HTR-8/SVneo (cell line): ENCODE results near the gene HAS3.
"Not testable (repeated sequence)": the region's sequence is repeated elsewhere in the genome, so short reads cannot be mapped to it uniquely, and the experiment has no call there.

ENCODE experiments used
- DNase-seq: peaks from one replicate; pipeline ENCODE4 v3.0.0; 2011; ENCODE audit warnings: low spot score, mixed read lengths; ENCODE audit not compliant: insufficient read length
- FAIRE-seq: peaks from 2 replicates; lab custom pipeline; 2011; peaks lifted over from hg19 to GRCh38; lab: Jason Lieb, UNC

Gene HAS3

DNA sequence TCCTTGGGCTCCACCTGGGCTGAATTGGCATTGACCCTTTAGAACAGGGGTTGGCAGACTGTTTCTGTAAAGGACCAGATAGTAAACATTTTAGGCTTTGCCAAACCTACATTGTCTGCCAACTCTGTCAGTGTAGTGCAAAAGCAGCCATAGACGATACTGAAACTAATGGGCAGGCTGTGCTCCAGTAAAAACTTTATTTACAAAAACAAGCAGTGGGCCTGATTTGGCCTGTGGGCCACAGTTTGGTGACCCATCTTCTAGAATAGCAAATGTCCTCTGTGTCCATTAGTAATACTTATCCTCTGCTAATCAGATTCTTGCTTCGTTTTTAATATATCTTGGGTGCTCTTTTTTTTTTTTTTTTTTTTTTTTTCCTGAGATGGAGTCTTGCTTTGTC, 33.2 kb downstream of the HAS3 start:
- FAIRE-seq: no peak
- no peak for DNase-seq

DNA sequence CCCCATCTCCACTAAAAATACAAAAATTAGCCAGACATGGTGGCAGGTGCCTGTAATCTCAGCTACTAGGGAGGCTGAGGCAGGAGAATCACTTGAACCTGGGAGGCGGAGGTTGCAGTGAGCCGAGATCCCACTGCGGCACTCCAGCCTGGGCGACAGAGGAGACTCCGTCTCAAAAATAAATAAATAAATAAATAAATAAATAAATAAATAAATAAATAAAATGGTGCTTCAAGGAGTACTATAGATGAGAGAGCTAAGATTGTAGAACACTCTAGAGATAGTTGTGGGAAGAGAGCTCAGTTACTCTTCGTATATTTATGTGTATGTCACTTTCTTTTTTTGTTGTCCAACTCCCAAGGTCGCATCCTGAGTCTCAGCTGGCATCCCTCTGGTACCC, 34.0 kb downstream of the HAS3 start:
- FAIRE-seq: not testable (repeated sequence)

DNA sequence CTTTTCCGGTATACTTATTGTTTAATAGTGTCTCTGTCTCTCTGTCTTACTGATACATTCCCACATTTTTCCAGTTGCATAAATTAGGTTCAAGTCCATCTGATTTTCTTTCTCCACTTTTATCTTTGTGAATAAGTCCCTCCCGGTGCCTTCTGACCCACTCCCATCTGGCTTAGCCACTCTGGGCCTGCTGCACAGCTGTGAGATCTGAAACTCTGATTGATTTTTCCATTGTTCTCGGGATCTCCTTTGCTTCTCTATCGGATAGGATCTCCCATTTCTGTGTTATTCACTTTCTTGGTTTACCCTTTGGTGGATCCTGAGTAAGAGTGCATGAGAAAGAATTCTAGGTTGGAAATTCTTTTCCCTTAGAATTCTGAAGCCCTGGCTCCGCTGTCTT, 35.6 kb downstream of the HAS3 start:
- FAIRE-seq: no peak

More for the DNA sequence above, 34.0 kb downstream of the HAS3 start:
- not testable (repeated sequence) for DNase-seq

DNA sequence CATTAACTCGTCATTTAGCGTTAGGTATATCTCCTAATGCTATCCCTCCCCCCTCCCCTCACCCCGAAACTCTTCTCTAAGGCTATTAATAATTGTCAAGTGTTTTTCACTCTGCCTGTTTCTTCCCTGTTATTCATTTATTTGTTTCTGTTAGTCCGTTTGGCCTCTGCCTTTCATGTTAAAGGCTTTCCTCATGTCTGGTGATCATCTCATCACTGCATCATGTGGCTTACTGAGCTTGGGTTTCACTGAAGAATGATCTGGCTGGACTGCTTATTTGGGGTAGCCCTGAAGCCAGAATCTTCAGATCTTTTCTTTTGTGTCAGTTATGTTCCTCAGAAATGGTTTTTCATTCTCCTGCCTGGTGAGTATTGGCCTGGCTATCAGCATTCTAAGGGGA, 36.5 kb downstream of the HAS3 start:
- DNase-seq (no peak), FAIRE-seq (no peak)

More for the DNA sequence above, 35.6 kb downstream of the HAS3 start:
- no peak for DNase-seq

DNA sequence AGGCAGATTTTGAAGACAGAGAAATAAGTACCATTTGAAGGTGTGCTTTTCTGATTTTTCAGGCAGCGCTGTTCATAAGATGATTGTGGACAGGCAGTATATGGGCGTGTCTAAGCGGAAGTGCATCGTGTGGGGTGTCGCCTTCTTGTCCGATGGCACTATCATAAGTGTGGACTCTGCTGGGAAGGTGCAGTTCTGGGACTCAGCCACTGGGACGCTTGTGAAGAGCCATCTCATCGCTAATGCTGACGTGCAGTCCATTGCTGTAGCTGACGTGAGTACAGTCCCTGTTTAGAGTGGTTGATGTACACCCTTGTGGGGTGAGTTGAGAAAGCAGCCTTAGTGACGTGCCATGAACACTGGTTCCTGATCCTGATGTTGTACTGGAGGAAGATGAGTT, 37.7 kb downstream of the HAS3 start:
- no peak for DNase-seq
- peak; percentile 67 for FAIRE-seq

DNA sequence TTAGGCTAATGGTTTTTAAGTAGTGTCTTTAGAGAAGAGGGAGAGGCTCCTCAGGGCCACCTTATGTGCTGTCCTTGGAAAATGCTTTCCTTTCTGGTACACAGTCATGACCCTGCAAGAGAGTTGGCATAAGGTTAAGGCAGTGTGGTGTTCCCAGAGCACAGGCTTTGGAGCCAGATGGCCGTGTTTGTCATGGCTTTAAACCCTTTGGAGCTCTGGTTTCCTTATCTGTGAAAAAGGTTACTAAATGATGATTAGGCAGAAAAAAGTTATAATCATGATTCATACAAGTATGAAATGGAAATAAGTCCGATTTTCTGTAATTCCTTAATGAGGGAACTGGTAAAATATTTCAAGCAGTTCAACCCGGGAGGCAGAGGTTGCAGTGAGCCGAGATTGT, 40.2 kb downstream of the HAS3 start:
- no peak for FAIRE-seq
- no peak for DNase-seq

DNA sequence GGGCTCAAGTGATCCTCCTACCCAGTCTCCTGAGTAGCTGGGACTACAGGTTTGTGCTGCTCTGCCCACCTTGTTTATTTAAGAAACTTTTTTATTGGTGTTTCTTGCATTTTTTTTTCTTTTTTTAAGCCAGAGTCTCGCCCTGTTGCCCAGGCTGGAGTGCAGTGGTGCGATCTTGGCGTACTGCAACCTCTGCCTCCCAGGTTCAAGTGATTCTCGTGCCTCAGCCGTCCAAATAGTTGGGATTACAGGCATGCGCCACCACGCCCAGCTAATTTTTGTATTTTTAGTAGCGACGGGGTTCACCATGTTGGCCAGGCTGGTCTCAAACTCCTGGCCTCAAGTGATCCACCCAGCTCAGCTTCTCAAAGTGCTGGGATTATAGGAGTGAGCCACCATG, 44.2 kb downstream of the HAS3 start:
- not testable (repeated sequence) for FAIRE-seq, DNase-seq

DNA sequence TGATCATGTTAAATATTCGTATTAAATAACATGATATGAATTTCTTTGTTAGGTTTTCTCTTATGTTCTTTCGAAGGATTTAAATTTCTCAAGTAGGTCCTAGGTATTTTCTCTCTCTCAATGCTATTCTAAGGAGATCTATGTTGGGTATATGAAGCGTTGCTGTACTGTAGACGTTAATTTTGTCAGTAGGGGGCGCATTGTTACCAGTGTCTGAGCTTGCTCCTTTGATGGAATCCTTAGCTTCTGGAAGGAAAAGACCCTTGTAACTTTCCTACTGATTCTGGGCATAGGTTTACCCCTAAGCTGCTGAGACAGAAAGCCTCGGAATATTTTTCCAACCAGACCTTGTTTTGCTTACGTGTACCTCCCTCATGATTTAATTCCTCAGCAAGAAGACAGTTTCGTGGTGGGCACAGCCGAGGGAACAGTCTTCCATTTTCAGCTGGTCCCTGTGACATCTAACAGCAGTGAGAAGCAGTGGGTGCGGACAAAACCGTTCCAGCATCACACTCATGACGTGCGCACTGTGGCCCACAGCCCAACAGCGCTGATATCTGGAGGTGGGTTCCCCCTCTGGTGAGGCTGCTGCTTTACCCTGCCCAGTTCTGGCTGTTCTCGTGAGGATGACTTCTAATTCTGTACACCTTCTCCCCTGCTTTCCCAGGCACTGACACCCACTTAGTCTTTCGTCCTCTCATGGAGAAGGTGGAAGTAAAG, 44.9 kb downstream of the HAS3 start:
- DNase-seq: peak; percentile 76

DNA sequence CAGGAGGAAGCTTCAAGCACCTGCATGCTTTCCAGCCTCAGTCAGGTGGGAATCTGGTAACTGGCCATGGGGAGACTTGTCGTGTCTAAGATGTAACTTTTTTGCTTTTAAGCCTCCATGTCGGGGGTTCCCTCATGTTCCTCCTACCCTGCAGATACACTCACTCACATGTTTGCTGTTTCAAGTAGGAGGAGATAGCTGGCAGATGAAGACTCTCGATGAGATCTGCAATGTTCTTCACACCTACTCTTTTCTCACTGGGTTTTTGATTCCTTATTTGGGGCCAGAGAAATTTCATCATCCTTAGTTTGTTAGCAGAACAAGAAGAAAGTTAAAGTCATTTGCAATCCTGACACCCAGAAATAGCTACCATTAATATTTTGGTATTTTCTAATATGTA, 51.7 kb downstream of the HAS3 start:
- DNase-seq: no peak
- FAIRE-seq: no peak

More for the DNA sequence above, 44.9 kb downstream of the HAS3 start:
- no peak for FAIRE-seq

DNA sequence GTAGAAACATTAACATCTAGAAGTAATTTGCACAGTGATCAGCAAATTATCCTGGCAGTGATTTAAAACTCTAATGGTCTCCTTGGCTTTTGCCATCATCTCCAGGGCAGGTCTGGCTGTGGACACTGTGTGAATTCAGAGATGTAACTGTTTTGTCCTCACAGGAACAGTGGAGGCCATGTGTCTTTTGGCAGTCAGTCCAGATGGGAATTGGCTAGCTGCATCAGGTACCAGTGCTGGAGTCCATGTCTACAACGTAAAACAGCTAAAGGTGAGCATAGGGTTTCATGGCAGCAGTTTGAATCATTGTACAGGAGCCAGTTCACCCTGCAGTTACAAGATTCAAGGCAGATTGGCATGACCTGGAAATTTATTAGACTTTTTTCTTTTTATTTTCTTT, 54.7 kb downstream of the HAS3 start:
- DNase-seq: no peak
- FAIRE-seq: no peak

DNA sequence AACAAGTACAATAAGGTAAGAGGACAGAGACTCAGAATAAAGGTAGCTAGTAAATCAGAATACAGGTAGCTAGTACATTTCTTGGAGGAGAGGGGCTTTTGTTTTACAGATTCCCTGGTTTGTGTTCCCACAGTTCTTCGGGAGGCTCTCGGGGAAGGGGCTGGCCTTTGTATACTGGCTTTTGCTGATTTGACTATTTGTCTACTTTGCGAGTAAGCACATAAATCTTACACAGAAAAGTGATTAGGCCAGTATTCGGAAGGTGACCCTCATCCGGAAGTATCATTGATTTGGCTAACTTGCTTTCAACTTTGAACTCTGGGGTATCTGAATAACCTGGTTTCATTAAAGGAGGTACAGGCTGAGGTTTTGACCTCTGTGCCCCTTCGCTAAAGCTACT, 60.1 kb downstream of the HAS3 start:
- FAIRE-seq (no peak), DNase-seq (no peak)

DNA sequence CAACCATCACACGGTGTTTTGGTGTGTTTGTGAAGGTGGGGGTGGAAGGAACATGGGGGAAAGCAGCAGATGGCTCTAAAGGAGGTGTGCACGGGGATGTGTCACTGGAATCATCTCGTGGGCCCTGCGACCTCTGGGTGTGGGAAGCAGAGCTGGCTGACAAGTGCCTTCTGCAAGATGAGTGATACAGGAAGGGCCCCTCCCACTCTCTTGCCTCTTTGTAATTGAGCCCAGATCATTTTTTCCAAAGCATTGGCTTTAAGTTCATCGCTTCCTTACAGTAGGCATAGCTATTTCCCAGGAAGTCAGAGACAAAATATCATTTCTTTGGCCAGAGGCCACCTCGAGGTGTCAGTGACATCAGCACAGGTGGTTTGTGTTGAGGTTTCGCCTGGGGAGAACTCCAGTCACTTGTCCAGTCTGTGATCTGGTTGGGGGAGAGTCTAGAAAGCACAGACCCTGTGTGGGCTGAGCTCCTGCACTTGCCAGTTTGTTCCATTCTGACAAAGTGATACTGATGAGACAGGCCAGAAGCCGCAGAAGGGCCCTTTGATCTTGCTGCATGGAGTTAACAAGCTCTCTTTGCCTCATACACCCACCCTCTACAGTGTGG, 60.9 kb downstream of the HAS3 start:
- no peak for DNase-seq
- FAIRE-seq: no peak

DNA sequence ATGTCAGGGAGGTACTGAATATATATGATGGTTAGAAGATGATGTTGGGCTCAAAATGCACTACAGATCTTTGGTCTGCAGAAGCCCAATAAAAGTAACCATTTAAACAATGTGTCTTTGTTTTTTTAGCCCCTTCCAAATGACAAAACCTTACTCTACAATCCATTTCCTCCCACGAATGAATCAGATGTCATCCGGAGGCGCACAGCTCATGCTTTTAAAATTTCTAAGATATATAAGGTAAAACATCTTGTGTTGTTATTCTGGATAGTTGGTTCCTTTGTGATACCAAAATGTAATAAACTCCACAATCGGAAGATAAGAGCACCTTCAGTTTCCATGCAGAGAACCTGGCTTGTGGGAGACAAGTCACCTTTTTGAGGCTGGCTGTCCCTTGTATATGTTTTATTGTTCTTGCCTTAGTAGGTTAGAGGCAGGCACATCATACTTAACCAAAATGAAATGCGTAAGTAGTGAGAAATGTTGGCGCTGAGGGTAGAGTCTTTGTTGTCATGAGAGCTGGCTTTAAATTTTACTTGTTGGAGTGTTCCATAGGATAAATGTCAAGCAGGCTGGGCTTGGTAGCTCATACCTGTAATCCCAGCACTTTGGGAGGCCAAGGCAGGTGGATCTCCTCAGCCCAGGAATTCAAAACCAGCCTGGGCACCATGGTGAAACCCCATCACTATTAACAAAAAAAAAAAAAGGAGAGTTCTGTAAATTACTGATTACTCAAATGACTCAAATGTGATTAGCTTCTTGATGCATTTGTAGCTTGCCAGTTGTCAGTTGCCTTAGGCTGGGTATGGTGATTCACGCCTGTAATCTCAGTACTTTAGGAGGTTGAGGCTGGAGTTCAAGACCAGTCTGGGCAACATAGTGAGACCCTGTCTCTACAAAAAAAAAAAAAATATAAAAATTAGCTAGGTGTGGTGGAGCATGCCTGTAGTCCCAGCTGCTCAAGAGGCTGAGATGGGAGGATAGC, 61.8 kb downstream of the HAS3 start:
- no peak for FAIRE-seq
- no peak for DNase-seq
